ENCODE results near the gene SNRPD2.
A peak's percentile ranks its signal among the peaks of the same experiment; 100 is the strongest.

SNRPD2 gene

GRCh38 chr19:45717983-45718650, 26.4 kb upstream of the SNRPD2 start:
- DNase-seq, result no peak
- Histone ChIP-seq H3K4me1 (no peaks in the 10 kb centered on the region; the same call in 1 of the 2 replicates), H3K36me3 (peaks cover 8% of the 10 kb centered on the region), H3K9me3 (no peaks in the 10 kb centered on the region), H3K4me3 (ENCODE audit: low read depth, low read length) (peak overlapping the region; percentile 87), H3K27me3 (no peaks in the 10 kb centered on the region)
- TF ChIP-seq, protein P1, sequence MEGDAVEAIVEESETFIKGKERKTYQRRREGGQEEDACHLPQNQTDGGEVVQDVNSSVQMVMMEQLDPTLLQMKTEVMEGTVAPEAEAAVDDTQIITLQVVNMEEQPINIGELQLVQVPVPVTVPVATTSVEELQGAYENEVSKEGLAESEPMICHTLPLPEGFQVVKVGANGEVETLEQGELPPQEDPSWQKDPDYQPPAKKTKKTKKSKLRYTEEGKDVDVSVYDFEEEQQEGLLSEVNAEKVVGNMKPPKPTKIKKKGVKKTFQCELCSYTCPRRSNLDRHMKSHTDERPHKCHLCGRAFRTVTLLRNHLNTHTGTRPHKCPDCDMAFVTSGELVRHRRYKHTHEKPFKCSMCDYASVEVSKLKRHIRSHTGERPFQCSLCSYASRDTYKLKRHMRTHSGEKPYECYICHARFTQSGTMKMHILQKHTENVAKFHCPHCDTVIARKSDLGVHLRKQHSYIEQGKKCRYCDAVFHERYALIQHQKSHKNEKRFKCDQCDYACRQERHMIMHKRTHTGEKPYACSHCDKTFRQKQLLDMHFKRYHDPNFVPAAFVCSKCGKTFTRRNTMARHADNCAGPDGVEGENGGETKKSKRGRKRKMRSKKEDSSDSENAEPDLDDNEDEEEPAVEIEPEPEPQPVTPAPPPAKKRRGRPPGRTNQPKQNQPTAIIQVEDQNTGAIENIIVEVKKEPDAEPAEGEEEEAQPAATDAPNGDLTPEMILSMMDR (IDR thresholded peaks at IDR 0.05; ENCODE audit: low read depth, low read length), result no peak

DNA sequence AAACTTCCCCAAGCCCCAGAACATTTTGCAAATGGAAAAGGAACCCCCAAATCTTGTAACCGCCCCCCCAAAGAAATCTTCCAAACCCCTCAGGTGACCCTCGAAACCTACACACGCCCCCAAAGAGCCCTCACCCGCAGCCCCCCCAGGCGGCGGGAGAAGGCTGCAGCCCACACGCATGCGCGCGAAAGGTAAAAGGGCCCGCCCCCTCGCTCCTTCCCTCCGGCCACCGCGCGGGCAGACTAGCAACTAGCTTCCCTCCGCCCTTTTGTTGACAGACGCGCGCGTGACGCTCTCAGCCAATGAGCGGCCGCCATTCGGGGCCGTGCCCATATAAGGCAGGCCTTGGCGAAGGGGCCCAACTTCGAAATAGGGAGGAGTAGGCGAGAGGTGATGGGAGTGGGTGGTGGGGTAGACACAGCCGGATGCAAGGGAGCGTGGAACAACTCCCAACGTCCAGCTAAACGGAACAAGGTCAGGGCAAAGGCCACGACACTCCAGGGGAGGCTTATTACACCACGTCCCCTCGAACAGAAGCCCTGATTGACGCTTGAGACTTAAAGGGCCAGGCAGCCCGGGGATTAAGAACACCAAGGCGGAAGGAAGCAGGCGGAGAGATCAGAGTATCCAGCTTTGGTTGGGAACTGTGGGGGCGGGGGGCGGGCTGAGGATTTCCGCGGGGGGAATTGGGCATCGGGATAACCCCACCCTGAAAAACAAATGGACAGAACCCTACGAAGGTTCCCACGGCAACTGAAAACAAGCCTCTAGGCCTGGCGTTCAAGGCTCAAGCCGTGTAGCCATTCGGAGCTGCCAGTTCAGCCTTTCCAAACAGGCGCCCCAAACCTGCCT, 25.6 kb upstream of the SNRPD2 start:
- peak; percentile 99 for DNase-seq
- peaks cover 12% of the 10 kb centered on the region for H3K36me3 ChIP-seq
- H3K27me3 ChIP-seq, result no peaks in the 10 kb centered on the region
- TF ChIP-seq, protein P1 (IDR thresholded peaks at IDR 0.05; ENCODE audit: low read depth, low read length), result 0 out of 2 replicates have a peak, but pooled peaks have one; percentile 15
- H3K4me3 ChIP-seq (ENCODE audit: low read depth, low read length), result peak overlapping the region; percentile 87
- H3K9me3 ChIP-seq, result no peaks in the 10 kb centered on the region
- no peaks in the 10 kb centered on the region; the same call in 1 of the 2 replicates for H3K4me1 ChIP-seq

DNA sequence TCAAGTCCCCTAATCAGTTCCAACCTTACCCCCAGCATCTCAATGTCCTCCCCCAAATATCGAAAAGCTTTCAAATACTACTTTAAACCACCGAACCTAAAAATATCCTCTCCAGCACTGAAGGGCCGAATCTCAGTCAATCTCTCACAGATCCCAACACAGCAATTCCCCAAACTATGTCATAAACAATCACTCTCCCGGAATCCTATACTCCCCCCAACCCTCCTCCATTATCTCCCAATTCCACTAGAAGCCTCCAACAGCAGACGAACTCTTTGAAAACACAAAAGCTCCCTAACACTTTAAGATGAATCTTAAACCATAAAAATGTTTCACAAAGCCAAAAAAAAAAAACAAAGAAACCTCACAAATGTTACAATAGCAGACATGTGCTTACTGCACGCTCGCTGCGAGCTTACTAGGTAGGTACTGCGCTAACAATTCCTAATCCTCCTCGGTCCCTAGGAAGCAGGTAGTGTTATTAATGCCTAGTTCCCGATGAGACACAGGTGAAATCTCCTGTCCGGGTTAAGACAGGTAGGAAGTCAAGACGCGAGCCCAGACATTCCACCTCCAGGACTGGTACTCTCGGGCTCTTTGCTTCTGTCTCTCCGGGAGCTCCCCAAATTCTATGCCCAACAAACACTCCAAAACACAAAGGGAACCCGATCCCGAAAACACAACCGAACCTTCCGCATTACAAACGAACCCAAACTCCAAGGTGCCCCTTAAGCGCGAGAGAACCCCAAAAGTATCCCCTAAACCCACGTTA, 24.8 kb upstream of the SNRPD2 start:
- Histone ChIP-seq H3K27me3 (no peaks in the 10 kb centered on the region), H3K4me3 (ENCODE audit: low read depth, low read length) (peak overlapping the region; percentile 87), H3K36me3 (peaks cover 15% of the 10 kb centered on the region), H3K4me1 (no peaks in the 10 kb centered on the region; the same call in 1 of the 2 replicates), H3K9me3 (no peaks in the 10 kb centered on the region)
- TF ChIP-seq, protein P1 (IDR thresholded peaks at IDR 0.05; ENCODE audit: low read depth, low read length), result no peak
- no peak for DNase-seq

DNA sequence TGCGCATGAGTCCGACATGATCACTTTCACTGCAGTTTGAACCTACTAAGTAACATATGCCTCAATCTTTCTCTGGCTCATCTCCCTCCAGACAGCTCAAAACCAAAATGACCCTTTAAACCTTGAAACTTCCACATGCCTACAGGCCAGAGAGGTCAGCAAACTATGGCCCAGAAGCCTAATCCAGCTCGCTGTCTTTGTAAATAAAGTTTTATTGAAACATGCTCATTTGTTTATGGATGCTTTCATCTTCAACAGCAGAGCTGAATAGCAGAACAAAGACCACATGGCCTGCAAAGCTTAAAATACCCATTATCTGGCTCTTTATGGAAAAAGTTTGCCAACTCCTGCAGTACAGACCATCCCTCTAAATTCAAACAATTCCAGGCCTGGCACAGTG, 23.4 kb upstream of the SNRPD2 start:
- TF ChIP-seq, protein P1 (IDR thresholded peaks at IDR 0.05; ENCODE audit: low read depth, low read length), result no peak
- H3K9me3 ChIP-seq, result no peaks in the 10 kb centered on the region
- H3K4me3 ChIP-seq (ENCODE audit: low read depth, low read length), result no peak overlapping the region
- H3K36me3 ChIP-seq, result peaks cover 15% of the 10 kb centered on the region
- DNase-seq, result no peak
- H3K27me3 ChIP-seq, result no peaks in the 10 kb centered on the region
- H3K4me1 ChIP-seq, result no peaks in the 10 kb centered on the region; the same call in 1 of the 2 replicates

DNA sequence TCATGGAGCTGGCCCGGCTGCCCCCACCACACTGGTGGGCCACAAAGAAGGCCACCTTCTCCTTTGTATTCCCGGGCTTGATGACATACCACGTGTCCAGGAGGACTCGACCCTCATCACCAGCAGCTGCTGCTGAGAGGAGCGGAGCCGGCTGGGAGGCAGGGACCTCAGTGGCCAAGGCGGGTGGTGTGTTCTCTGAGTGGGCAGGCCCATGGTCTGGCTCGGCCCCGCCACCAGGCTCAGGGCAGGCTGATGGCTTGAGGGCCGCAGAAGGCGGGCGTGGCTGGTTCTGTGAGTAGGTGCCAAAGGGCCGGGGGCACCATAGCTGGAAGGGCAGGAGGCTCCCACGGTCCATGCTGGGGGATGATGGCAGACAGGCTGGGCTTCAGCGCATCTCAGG, 21.4 kb upstream of the SNRPD2 start:
- TF ChIP-seq, protein P1 (IDR thresholded peaks at IDR 0.05; ENCODE audit: low read depth, low read length), result no peak

More for the DNA sequence above, 21.4 kb upstream of the SNRPD2 start:
- Histone ChIP-seq H3K36me3 (peaks cover 17% of the 10 kb centered on the region), H3K4me1 (no peaks in the 10 kb centered on the region; the same call in 1 of the 2 replicates), H3K4me3 (ENCODE audit: low read depth, low read length) (no peak overlapping the region), H3K9me3 (no peaks in the 10 kb centered on the region), H3K27me3 (no peaks in the 10 kb centered on the region)
- no peak for DNase-seq
